ENCODE data around the gene TPCN1. TPM values are rescaled to one million over a fixed set of nuclear protein-coding genes. Genes with fewer than 3 reads are reported as not detected.

The TPCN1 gene
- total RNA-seq, 1 donor from 2014 or later, result 153 TPM

GRCh38 chr12:113345318-113345717, 124.1 kb downstream of the TPCN1 start:
- Histone ChIP-seq H3K27me3 (ENCODE audit: low read depth) (peaks cover 4% of the 10 kb centered on the region), H3K4me1 (no peaks in the 10 kb centered on the region), H3K9me3 (replicated peaks) (no peaks in the 10 kb centered on the region), H3K36me3 (no peaks in the 10 kb centered on the region), H3K4me3 (no peak overlapping the region), H3K27ac (replicated peaks) (no peak overlapping the region)
- TF ChIP-seq, protein P1, sequence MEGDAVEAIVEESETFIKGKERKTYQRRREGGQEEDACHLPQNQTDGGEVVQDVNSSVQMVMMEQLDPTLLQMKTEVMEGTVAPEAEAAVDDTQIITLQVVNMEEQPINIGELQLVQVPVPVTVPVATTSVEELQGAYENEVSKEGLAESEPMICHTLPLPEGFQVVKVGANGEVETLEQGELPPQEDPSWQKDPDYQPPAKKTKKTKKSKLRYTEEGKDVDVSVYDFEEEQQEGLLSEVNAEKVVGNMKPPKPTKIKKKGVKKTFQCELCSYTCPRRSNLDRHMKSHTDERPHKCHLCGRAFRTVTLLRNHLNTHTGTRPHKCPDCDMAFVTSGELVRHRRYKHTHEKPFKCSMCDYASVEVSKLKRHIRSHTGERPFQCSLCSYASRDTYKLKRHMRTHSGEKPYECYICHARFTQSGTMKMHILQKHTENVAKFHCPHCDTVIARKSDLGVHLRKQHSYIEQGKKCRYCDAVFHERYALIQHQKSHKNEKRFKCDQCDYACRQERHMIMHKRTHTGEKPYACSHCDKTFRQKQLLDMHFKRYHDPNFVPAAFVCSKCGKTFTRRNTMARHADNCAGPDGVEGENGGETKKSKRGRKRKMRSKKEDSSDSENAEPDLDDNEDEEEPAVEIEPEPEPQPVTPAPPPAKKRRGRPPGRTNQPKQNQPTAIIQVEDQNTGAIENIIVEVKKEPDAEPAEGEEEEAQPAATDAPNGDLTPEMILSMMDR (IDR thresholded peaks at IDR 0.05; ENCODE audit: borderline replicate concordance), result no peak
- intact Hi-C loops (cut with micrococcal nuclease), result no loop called here
- DNase-seq, result no peak

DNA sequence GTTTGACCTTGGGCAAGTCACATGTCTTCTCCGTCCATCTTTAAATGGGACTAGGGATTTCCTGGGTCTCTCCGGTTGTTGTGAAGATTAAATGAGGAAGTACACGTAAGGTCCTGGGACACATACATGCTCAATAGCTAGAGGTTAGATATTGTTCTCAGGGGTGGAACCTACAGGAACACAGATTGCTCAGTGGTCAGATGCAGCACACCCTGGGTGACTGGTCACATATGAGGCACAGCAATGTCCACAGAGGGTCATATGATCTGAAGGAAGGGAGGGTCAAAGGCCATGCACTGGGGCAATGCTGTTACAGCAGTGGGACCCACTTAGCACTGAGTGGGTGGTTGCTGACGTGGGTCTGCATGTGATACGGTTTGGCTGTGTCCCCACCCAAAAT, 125.1 kb downstream of the TPCN1 start:
- no peak for DNase-seq
- no peak overlapping the region for H3K27ac ChIP-seq (replicated peaks)
- no peaks in the 10 kb centered on the region for H3K9me3 ChIP-seq (replicated peaks)
- no peaks in the 10 kb centered on the region for H3K36me3 ChIP-seq
- TF ChIP-seq, protein P1 (IDR thresholded peaks at IDR 0.05; ENCODE audit: borderline replicate concordance), result no peak
- peaks cover 4% of the 10 kb centered on the region for H3K27me3 ChIP-seq (ENCODE audit: low read depth)
- no peaks in the 10 kb centered on the region for H3K4me1 ChIP-seq
- no peak overlapping the region for H3K4me3 ChIP-seq
- intact Hi-C loops (cut with micrococcal nuclease), result no loop called here

DNA sequence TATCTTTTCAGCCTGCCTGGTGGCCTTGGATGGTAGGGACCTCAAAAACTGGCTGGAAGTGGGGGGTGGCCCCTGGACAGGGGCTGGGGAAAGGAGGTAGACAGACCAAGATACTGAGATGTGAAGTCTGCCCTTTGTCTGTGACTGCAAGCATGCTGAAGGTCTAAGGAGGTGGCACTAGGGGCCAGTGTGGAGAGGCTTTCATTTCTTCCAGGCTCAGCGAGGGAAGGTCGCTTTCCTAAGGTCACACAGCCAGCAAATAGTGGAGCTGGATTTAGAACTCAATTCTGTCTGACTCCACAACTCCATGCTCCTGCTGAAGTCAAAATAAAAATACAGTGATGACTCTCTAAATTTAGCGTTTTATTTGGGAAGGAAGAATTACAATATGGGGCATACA, 125.8 kb downstream of the TPCN1 start:
- DNase-seq, result no peak
- Histone ChIP-seq H3K9me3 (replicated peaks) (no peaks in the 10 kb centered on the region), H3K4me3 (no peak overlapping the region), H3K27me3 (ENCODE audit: low read depth) (peaks cover 4% of the 10 kb centered on the region), H3K4me1 (no peaks in the 10 kb centered on the region), H3K27ac (replicated peaks) (no peak overlapping the region), H3K36me3 (no peaks in the 10 kb centered on the region)
- intact Hi-C loops (cut with micrococcal nuclease), result no loop called here
- TF ChIP-seq, protein P1 (IDR thresholded peaks at IDR 0.05; ENCODE audit: borderline replicate concordance), result no peak

DNA sequence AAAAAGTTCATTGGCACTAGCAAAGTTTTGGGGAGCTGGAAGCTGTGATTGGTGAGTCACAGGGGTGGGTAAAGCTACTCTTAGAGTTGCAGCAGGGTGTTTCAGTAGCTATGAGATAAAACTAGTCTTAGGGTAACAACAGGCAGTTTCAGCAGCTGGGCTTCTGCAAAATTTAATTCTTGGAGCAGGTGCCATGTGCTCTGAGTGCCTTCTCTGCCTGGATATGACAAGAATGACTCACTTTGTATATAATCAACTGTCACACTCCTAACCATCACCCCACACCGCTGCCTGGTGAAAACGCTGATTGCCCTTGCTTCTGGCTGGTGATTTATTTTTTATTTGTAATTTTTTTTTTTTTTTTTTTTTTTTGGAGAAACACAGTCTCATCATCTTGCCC, 126.6 kb downstream of the TPCN1 start:
- no peak for DNase-seq
- Histone ChIP-seq H3K36me3 (no peaks in the 10 kb centered on the region), H3K4me3 (no peak overlapping the region), H3K4me1 (no peaks in the 10 kb centered on the region), H3K27ac (replicated peaks) (no peak overlapping the region), H3K27me3 (ENCODE audit: low read depth) (peaks cover 4% of the 10 kb centered on the region), H3K9me3 (replicated peaks) (no peaks in the 10 kb centered on the region)
- intact Hi-C loops (cut with micrococcal nuclease), result no loop called here
- TF ChIP-seq, protein P1 (IDR thresholded peaks at IDR 0.05; ENCODE audit: borderline replicate concordance), result no peak

Small RNA genes within 50 kb of the gene (microRNA-seq; reads per million reads assigned to microRNA genes)
- 0.94 reads per million for gene MIR6762

Other genes with a start within 250 kb of the TPCN1 start
- gene OAS2, start 242.9 kb upstream of the TPCN1 start, total RNA-seq, result 4.8 TPM
- 1.5 TPM for gene DTX1, start 164.7 kb upstream of the TPCN1 start, total RNA-seq
- not detected for gene RASAL1, start 85.7 kb upstream of the TPCN1 start, total RNA-seq
- gene CFAP73, start 71.7 kb upstream of the TPCN1 start, total RNA-seq, result not detected
- 34.7 TPM for gene DDX54, start 36.0 kb upstream of the TPCN1 start, total RNA-seq
- gene RITA1, start 35.7 kb upstream of the TPCN1 start, total RNA-seq, result 17.9 TPM
- gene SLC8B1, start 113.6 kb downstream of the TPCN1 start, total RNA-seq, result 9.2 TPM
- gene PLBD2, start 137.1 kb downstream of the TPCN1 start, total RNA-seq, result 28.9 TPM
- not detected for gene SDS, start 182.4 kb downstream of the TPCN1 start, total RNA-seq
- 13.3 TPM for gene SDSL, start 200.9 kb downstream of the TPCN1 start, total RNA-seq